A673 (cell line): ENCODE results near the gene SLC26A11. TPM values are rescaled to one million over a fixed set of nuclear protein-coding genes. Genes with fewer than 3 reads are reported as not detected.
"Not testable (repeated sequence)": the region's sequence is repeated elsewhere in the genome, so short reads cannot be mapped to it uniquely, and the experiment has no call there.

ENCODE experiments used
- BruUV-seq: library from RNA; stranded (reverse); fragments of 400-500 nt; replicated peaks from 2 replicates; lab custom pipeline; 2021; lab: Mats Ljungman, UMichigan
- CTCF ChIA-PET: fragments of 300-600 bp; sonication (Branson Sonifier 250); formaldehyde crosslinking; loops from one replicate; lab custom pipeline; 2022; ENCODE audit warnings: antibody characterized with exemption; lab: Charles Lee
- POLR2A ChIA-PET: fragments of 300-600 bp; sonication (Branson Sonifier 250); formaldehyde crosslinking; loops from one replicate; lab custom pipeline; 2022; ENCODE audit warnings: antibody characterized with exemption; ENCODE audit not compliant: low non-redundant PET; lab: Charles Lee
- DNase-seq: peaks from one replicate; pipeline ENCODE4 v3.0.0-alpha.2; 2015; ENCODE audit warnings: low spot score
- H3K27ac ChIP-seq: fragments of 200-600 bp; sonication (generic); 2 replicates; pipeline ENCODE4 v1.5.1; 2016; ENCODE audit warnings: mixed run types, low read depth, mild to moderate bottlenecking, mixed read lengths, antibody characterized with exemption, low read length; ENCODE audit not compliant: poor library complexity, severe bottlenecking
- H3K27me3 ChIP-seq: fragments of 200-600 bp; sonication (generic); replicated peaks from 2 replicates; pipeline ENCODE4 v1.6.1; 2017; ENCODE audit warnings: mixed run types, low read depth, mild to moderate bottlenecking, mixed read lengths, antibody characterized with exemption, low read length; ENCODE audit not compliant: insufficient read depth, poor library complexity
- H3K36me3 ChIP-seq: fragments of 200-600 bp; sonication (generic); 2 replicates; pipeline ENCODE4 v1.6.1; 2016; ENCODE audit warnings: mixed run types, mild to moderate bottlenecking, mixed read lengths, antibody characterized with exemption, low read length; ENCODE audit not compliant: insufficient read depth, poor library complexity, severe bottlenecking
- H3K4me1 ChIP-seq: fragments of 200-600 bp; sonication (generic); 2 replicates; pipeline ENCODE4 v1.6.1; 2017; ENCODE audit warnings: mixed run types, mild to moderate bottlenecking, mixed read lengths, antibody characterized with exemption, low read length; ENCODE audit not compliant: insufficient read depth, poor library complexity, severe bottlenecking
- H3K4me3 ChIP-seq: fragments of 200-600 bp; sonication (generic); 2 replicates; pipeline ENCODE4 v1.5.1; 2016; ENCODE audit warnings: low read depth, mixed run types, mild to moderate bottlenecking, mixed read lengths, low read length; ENCODE audit not compliant: poor library complexity, severe bottlenecking
- H3K9me3 ChIP-seq: fragments of 200-600 bp; sonication (generic); 2 replicates; pipeline ENCODE4 v1.6.1; 2016; ENCODE audit warnings: mixed run types, low read depth, mild to moderate bottlenecking, mixed read lengths, antibody characterized with exemption, low read length; ENCODE audit not compliant: poor library complexity, severe bottlenecking
- EZH2 ChIP-seq: fragments of 200-600 bp; sonication (generic); IDR thresholded peaks from 2 replicates; pipeline ENCODE4 v1.6.1; 2017; ENCODE audit warnings: borderline replicate concordance, low read depth, mild to moderate bottlenecking, mixed read lengths, antibody characterized with exemption, low read length; ENCODE audit not compliant: poor library complexity, severe bottlenecking
- intact Hi-C: fragments of 100-400 bp; cut with micrococcal nuclease; formaldehyde crosslinking; loops from one replicate; pipeline ENCODE4 v1.10.0; 2022; ENCODE audit not compliant: unreplicated experiment
- total RNA-seq: library from RNA; stranded (reverse); gene quantifications from 2 replicates; pipeline ENCODE4 v1.2.3, GENCODE V29; 2021
- TF ChIP-seq, protein P1 (sequence below): fragments of 300-800, 200-600 bp; sonication (generic); conservative IDR thresholded peaks from 2 replicates; pipeline ENCODE4 v1.5.1; 2017; ENCODE audit warnings: low read depth, mild to moderate bottlenecking, antibody characterized with exemption, low read length, moderate library complexity, mixed read lengths

Gene SLC26A11
- total RNA-seq, 1 experiment from 2014 or later = 23.5 TPM

DNA sequence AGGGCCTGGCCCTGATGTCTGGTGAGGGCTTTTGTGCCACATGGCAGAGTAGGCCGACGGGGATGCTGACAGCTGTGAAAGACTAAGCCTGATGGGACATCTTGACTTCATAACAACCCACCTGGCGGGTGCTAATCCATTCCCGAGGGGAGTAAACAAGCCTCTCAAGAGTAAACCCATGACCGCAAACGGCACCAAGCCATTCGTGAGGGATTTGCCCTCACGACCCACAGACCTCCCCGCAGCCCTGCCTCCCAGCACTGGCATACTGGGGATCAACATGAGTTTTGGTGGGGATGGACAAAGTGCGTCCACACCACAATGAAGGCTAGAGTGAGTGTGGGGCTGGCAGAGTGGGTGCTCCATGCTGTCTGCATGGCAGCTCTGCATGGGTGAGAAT is 52.1 kb downstream of the SLC26A11 start:
- no peaks in the 10 kb centered on the region for H3K36me3 ChIP-seq
- ChIA-PET CTCF (no interaction called here), POLR2A (no interaction called here)
- no peak for DNase-seq
- BruUV-seq = no TSS peak
- no peak overlapping the region for H3K4me3 ChIP-seq
- no peak for TF ChIP-seq EZH2
- TF ChIP-seq, protein P1, sequence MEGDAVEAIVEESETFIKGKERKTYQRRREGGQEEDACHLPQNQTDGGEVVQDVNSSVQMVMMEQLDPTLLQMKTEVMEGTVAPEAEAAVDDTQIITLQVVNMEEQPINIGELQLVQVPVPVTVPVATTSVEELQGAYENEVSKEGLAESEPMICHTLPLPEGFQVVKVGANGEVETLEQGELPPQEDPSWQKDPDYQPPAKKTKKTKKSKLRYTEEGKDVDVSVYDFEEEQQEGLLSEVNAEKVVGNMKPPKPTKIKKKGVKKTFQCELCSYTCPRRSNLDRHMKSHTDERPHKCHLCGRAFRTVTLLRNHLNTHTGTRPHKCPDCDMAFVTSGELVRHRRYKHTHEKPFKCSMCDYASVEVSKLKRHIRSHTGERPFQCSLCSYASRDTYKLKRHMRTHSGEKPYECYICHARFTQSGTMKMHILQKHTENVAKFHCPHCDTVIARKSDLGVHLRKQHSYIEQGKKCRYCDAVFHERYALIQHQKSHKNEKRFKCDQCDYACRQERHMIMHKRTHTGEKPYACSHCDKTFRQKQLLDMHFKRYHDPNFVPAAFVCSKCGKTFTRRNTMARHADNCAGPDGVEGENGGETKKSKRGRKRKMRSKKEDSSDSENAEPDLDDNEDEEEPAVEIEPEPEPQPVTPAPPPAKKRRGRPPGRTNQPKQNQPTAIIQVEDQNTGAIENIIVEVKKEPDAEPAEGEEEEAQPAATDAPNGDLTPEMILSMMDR = no peak
- no peaks in the 10 kb centered on the region for H3K27me3 ChIP-seq
- H3K4me1 ChIP-seq = no peaks in the 10 kb centered on the region
- no peaks in the 10 kb centered on the region for H3K9me3 ChIP-seq
- intact Hi-C loops = no loop called here
- H3K27ac ChIP-seq = no peak overlapping the region

DNA sequence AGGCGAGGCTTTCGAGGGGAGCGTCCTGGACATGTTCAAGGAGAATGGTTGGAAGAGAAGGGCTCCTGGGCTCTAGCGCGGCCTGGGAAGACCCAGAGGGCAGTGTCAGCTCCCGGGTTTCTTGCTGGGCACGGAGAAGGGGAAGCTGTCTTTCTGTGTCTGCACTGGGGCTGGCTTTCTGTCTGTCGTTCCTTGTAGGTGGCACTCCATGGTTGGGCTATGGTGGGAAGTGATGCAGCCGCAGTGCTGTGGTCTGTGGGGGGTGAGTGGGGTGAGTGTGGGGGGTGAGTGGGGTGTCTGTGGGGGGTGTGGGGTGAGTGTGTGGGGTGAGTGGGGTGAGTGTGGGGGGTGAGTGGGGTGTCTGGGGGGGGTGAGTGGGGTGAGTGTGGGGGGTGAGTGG is 54.1 kb downstream of the SLC26A11 start:
- CTCF ChIA-PET = no interaction called here
- DNase-seq = no peak

DNA sequence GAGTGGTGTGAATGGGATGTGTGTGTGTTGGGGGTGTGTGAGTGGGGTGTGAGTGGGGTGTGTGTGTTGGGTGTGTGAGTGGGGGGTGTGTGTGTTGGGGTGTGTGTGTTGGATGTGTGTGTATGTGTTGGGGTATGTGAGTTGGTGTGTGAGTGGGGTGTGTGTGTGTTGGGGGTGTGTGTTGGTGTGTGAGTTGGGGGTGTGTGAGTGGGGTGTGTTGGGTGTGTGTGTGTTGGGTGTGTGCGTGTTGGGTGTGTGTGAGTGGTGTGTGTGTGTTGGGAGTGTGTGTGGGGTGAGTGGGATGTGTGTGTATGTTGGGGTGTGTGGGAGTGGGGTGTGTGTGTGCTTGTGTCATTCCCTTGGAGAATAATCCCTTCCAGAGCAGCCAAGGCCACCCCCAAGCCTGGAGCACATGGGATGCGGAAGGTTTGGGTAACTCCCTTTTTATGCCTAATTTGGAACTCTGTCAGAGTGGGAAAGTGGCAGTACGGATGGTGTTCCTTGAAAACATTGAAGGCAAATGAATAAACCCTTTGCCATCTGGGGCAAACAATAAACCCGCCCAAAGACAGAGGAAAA is 54.7 kb downstream of the SLC26A11 start:
- intact Hi-C loops = no loop called here
- no peaks in the 10 kb centered on the region for H3K9me3 ChIP-seq
- DNase-seq = no peak
- no peaks in the 10 kb centered on the region for H3K27me3 ChIP-seq
- CTCF ChIA-PET = no interaction called here
- H3K27ac ChIP-seq = no peak overlapping the region
- TF ChIP-seq EZH2 = no peak
- TF ChIP-seq, protein P1 = no peak
- POLR2A ChIA-PET = interaction anchor here (0.5 kb wide), 1 partner anchor 75 kb away, joined by 6 read pairs; no protein-coding TSS in a partner anchor
- H3K4me1 ChIP-seq = no peaks in the 10 kb centered on the region
- BruUV-seq = no TSS peak
- peaks cover under 1% of the 10 kb centered on the region for H3K36me3 ChIP-seq
- no peak overlapping the region for H3K4me3 ChIP-seq

More for the DNA sequence above, 54.1 kb downstream of the SLC26A11 start:
- H3K27me3 ChIP-seq = no peaks in the 10 kb centered on the region
- TF ChIP-seq, protein P1 = no peak
- TF ChIP-seq EZH2 = no peak
- H3K36me3 ChIP-seq = no peaks in the 10 kb centered on the region
- no peaks in the 10 kb centered on the region for H3K4me1 ChIP-seq
- no peak overlapping the region for H3K4me3 ChIP-seq
- H3K9me3 ChIP-seq = no peaks in the 10 kb centered on the region
- peak overlapping the region; percentile 37 for H3K27ac ChIP-seq
- intact Hi-C loops = no loop called here
- BruUV-seq = no TSS peak
- POLR2A ChIA-PET = interaction anchor here (0.6 kb wide), 1 partner anchor 223 kb away, joined by 4 read pairs; no protein-coding TSS in a partner anchor

DNA sequence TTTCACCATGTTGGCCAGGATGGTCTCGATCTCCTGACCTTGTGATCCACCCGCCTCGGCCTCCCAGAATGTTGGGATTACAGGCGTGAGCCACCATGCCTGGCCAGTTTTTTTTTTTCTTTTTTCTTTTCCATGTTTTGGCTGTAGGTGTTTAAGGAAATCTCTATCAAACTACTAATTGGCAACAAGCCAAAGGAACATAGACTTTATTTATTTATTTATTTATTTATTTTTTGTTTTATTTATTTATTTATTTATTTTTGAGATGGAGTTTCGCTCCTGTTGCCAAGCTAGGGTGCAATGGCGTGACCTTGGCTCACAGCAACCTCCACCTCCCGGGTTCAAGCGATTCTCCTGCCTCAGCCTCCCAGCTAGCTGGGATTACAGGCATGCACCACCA is 55.6 kb downstream of the SLC26A11 start:
- H3K36me3 ChIP-seq, H3K4me3 ChIP-seq, H3K27me3 ChIP-seq, H3K27ac ChIP-seq, BruUV-seq, H3K4me1 ChIP-seq, H3K9me3 ChIP-seq, DNase-seq, intact Hi-C loops, CTCF ChIA-PET: not testable (repeated sequence)
- POLR2A ChIA-PET = interaction anchor here (0.5 kb wide), 1 partner anchor 76 kb away, joined by 6 read pairs; no protein-coding TSS in a partner anchor
